Stimulated activated naive CD4-positive, alpha-beta T cell treated with Interleukin-2 at 50 U/mL for 16 hours (primary cell): Measurements from ENCODE around the gene MYRF.

Experiments
- DNase-seq: peaks from one replicate; lab custom pipeline; 2025; lab: John Stamatoyannopoulos, UW

Gene MYRF

GRCh38 chr11:61752117-61752924 lies at the start of gene MYRF:
TSS of gene MYRF (plus strand) at chr11:61752636. CDS start at chr11:61752745, 109 bp downstream.
- DNase-seq: peak; percentile 48

- DNase-seq: no peak
Observed at GRCh38 chr11:61702701-61703312, 49.6 kb upstream of the MYRF start.

- DNase-seq: no peak
Observed at GRCh38 chr11:61704838-61705237, 47.6 kb upstream of the MYRF start.

- DNase-seq: no peak
Observed at GRCh38 chr11:61706452-61707400, 45.7 kb upstream of the MYRF start.

- DNase-seq: no peak
Observed at GRCh38 chr11:61707574-61707973, 44.9 kb upstream of the MYRF start.

- DNase-seq: no peak
Observed at GRCh38 chr11:61709110-61709509, 43.3 kb upstream of the MYRF start.

- no peak for DNase-seq
Observed at GRCh38 chr11:61709572-61709971, 42.9 kb upstream of the MYRF start.

- no peak for DNase-seq
Observed at GRCh38 chr11:61710019-61710418, 42.4 kb upstream of the MYRF start.

GRCh38 chr11:61711037-61711436 lies 41.4 kb upstream of the MYRF start:
- DNase-seq: no peak

GRCh38 chr11:61711498-61711897 lies 40.9 kb upstream of the MYRF start:
- no peak for DNase-seq

GRCh38 chr11:61712314-61712713 lies 40.1 kb upstream of the MYRF start:
- no peak for DNase-seq

- no peak for DNase-seq
Observed at GRCh38 chr11:61712846-61713245, 39.6 kb upstream of the MYRF start.

GRCh38 chr11:61713464-61713863 lies 39.0 kb upstream of the MYRF start:
- no peak for DNase-seq

- no peak for DNase-seq
Observed at GRCh38 chr11:61713906-61714305, 38.5 kb upstream of the MYRF start.

GRCh38 chr11:61714316-61714715 lies 38.1 kb upstream of the MYRF start:
- no peak for DNase-seq

GRCh38 chr11:61714916-61715315 lies 37.5 kb upstream of the MYRF start:
- DNase-seq: no peak

- DNase-seq: no peak
Observed at GRCh38 chr11:61715867-61716266, 36.6 kb upstream of the MYRF start.

- DNase-seq: no peak
Observed at GRCh38 chr11:61716478-61717285, 35.8 kb upstream of the MYRF start.

- DNase-seq: no peak
Observed at GRCh38 chr11:61717286-61718033, 35.0 kb upstream of the MYRF start.

- no peak for DNase-seq
Observed at GRCh38 chr11:61718046-61718531, 34.3 kb upstream of the MYRF start.
